IPS DF 6.9 (cell line): ENCODE data around the gene PSMG4.

Source experiments
- DNase-seq: peaks from one replicate; pipeline ENCODE4 v3.0.0-alpha.2; 2013; ENCODE audit warnings: low read depth, low spot score
- H3K27ac ChIP-seq: one replicate; pipeline ENCODE4 v1.5.1; 2013; ENCODE audit warnings: low read length, control low read depth
- H3K27me3 ChIP-seq: 2 replicates; pipeline ENCODE4 v1.6.1; 2013; ENCODE audit warnings: mild to moderate bottlenecking, low read length; ENCODE audit not compliant: control insufficient read depth, insufficient read depth
- H3K36me3 ChIP-seq: 2 replicates; pipeline ENCODE4 v1.6.1; 2013; ENCODE audit warnings: low read length; ENCODE audit not compliant: control insufficient read depth, insufficient read depth
- H3K4me1 ChIP-seq: 2 replicates; pipeline ENCODE4 v1.6.1; 2013; ENCODE audit warnings: low read length; ENCODE audit not compliant: control insufficient read depth, insufficient read depth
- H3K4me3 ChIP-seq: 2 replicates; pipeline ENCODE4 v1.5.1; 2013; ENCODE audit warnings: mild to moderate bottlenecking, low read length
- H3K9me3 ChIP-seq: 2 replicates; pipeline ENCODE4 v1.6.1; 2013; ENCODE audit warnings: low read length, inconsistent platforms; ENCODE audit not compliant: control insufficient read depth, insufficient read depth
- WGBS: extraction: QIAGEN DNeasy Blood & Tissue Kit; methylation state at CpG from one replicate; pipeline ENCODE4 v1.1.7; 2013; ENCODE audit warnings: mixed read lengths, missing lambda C conversion rate; ENCODE audit not compliant: insufficient read length, insufficient coverage; 5-methylcytosine and 5-hydroxymethylcytosine counted together

PSMG4 gene

DNA sequence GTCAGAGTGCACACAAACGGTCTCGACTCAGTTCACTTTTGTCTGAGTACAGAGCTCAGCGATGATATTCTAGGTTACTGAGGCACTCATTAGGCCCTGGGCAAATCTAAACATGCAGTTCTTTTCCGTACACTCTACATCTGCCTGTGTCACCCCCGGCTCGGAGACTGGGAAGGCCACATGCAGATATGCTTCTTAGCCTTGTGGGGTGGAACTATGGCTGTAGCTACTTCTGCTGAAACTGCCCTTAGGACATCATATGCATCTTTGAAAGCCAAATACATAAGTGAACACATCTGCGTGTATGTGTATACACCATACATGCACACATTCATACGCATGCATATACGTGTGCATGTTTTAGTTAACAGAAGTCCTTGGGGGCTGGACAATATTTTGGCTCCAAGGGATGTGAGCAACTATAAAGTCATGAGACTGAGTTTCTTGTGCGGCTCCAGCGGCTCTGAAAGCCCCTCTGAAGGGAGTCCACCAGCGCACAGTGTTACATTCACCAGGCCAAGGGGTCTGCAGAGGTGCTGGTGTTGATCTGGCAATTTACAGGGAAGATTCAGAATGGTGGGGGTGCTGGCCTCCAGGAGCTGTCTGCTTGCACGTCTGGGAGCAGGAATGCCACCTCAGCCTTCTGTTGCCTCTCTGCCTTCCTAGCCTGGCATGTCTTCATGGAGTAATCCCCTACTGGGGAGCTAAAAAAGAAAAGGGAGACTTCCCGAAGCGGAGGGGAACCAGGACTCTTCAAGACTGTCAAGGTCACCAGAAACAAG, 31.6 kb downstream of the PSMG4 start:
- no peak overlapping the region for H3K27ac ChIP-seq
- no CpG with 5 or more reads among the region's 15 CpGs for WGBS
- no peaks in the 10 kb centered on the region for H3K27me3 ChIP-seq
- no peaks in the 10 kb centered on the region for H3K9me3 ChIP-seq
- H3K4me3 ChIP-seq, result no peak overlapping the region
- DNase-seq, result no peak
- no peaks in the 10 kb centered on the region for H3K4me1 ChIP-seq
- peaks cover 13% of the 10 kb centered on the region for H3K36me3 ChIP-seq

DNA sequence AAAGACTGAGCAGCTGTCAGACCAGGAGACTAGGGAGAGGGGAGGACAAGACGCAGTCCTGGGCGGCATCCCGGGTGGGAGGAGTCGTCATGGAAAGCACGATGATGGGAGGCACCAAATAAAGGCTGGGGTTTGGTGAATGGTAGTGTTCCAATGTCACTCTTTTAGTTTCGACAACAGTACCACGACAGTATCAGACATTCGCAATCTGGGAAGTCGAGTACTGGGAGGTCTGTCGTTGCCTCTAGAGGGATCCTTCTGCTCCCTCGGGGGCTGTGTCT, 32.1 kb downstream of the PSMG4 start:
- H3K4me1 ChIP-seq, result no peaks in the 10 kb centered on the region
- H3K36me3 ChIP-seq, result peaks cover 13% of the 10 kb centered on the region
- DNase-seq, result no peak
- WGBS, result no CpG with 5 or more reads among the region's 11 CpGs
- no peaks in the 10 kb centered on the region for H3K27me3 ChIP-seq
- H3K4me3 ChIP-seq, result no peak overlapping the region
- no peak overlapping the region for H3K27ac ChIP-seq
- H3K9me3 ChIP-seq, result no peaks in the 10 kb centered on the region

DNA sequence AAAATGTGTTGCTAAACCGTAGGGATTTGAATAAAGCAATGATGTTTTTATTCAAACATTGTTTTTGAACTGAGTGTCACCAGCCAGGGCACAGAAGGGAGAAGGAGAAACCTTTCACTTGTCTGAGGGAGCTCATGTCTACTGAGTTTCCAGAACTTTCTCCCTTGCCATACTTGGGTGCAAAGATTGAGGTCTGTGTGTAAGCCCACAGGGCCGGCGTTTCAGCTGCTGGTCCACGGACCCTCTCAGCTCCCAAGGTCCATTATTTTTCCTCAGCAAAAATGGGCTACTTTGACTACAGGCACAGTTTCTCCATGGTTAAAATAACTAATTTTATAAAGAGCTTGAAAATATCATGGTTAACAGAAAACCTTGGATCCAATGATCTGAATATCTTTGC, 32.6 kb downstream of the PSMG4 start:
- Histone ChIP-seq H3K9me3 (no peaks in the 10 kb centered on the region), H3K4me1 (no peaks in the 10 kb centered on the region), H3K27ac (no peak overlapping the region), H3K36me3 (peaks cover 13% of the 10 kb centered on the region), H3K27me3 (no peaks in the 10 kb centered on the region), H3K4me3 (no peak overlapping the region)
- WGBS, result no CpG with 5 or more reads among the region's 4 CpGs
- no peak for DNase-seq

DNA sequence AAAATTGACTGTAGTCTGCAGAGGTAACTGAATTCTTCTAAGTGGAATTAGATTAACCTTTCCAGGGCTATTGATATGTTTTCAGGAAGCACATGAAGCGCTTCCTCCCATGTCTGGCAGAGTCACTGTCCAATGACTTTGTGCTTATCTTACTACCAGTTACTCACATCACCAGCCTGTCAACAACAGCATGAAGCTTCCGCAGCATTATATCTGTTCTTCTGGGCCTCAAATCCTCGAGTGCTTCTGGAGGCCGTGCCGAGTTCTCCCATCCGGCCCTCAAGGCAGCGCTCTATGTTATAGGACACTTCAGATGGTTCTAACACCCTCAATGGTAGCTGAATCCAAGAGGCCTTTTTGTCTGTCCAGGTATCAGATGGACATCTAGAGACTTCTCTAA, 33.2 kb downstream of the PSMG4 start:
- no peak for DNase-seq
- Histone ChIP-seq H3K9me3 (no peaks in the 10 kb centered on the region), H3K27ac (no peak overlapping the region), H3K4me3 (no peak overlapping the region), H3K27me3 (no peaks in the 10 kb centered on the region), H3K36me3 (peaks cover 9% of the 10 kb centered on the region; the same call in 1 of the 2 replicates), H3K4me1 (no peaks in the 10 kb centered on the region)
- WGBS, result no CpG with 5 or more reads among the region's 7 CpGs

DNA sequence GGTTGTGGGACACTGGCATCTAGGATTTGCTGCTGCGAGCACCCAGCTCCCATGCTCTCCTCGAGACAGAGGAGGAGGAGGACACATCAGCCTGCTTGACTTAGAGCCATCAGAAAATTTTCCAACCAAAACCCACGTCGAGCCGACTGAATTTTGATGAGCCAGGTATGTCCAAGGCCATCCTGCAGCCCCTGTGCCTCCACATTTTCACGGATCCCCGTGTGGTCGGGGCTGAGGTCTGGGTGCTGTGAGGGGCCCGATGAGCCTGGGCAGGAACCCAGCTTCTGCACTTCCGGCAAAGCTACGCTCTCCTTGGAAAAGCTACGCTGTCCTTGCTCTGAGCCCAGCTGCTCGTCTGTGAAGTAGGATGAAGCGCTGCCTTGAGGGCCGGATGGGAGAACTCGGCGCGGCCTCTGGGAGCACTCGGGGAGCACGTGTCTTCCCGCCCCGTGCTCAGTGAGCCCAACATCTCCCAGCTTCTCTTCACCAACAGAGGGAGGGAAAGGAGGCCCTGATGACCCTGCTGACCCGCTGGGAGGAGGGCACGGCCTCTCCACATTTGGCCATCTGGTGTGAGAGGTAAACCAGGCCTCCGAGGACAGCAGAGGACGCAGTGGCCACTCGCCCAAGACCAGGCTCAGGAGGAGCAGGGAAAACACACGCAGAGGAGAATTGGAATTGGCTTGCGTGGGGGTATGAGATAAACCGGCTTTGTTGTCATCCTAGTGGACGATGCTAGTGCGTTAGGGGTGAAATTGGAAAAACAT, 33.9 kb downstream of the PSMG4 start:
- H3K36me3 ChIP-seq, result peaks cover 9% of the 10 kb centered on the region
- H3K27me3 ChIP-seq, result no peaks in the 10 kb centered on the region
- no peak for DNase-seq
- WGBS, result no CpG with 5 or more reads among the region's 32 CpGs
- H3K27ac ChIP-seq, result no peak overlapping the region
- H3K4me1 ChIP-seq, result no peaks in the 10 kb centered on the region
- no peaks in the 10 kb centered on the region for H3K9me3 ChIP-seq
- H3K4me3 ChIP-seq, result no peak overlapping the region

DNA sequence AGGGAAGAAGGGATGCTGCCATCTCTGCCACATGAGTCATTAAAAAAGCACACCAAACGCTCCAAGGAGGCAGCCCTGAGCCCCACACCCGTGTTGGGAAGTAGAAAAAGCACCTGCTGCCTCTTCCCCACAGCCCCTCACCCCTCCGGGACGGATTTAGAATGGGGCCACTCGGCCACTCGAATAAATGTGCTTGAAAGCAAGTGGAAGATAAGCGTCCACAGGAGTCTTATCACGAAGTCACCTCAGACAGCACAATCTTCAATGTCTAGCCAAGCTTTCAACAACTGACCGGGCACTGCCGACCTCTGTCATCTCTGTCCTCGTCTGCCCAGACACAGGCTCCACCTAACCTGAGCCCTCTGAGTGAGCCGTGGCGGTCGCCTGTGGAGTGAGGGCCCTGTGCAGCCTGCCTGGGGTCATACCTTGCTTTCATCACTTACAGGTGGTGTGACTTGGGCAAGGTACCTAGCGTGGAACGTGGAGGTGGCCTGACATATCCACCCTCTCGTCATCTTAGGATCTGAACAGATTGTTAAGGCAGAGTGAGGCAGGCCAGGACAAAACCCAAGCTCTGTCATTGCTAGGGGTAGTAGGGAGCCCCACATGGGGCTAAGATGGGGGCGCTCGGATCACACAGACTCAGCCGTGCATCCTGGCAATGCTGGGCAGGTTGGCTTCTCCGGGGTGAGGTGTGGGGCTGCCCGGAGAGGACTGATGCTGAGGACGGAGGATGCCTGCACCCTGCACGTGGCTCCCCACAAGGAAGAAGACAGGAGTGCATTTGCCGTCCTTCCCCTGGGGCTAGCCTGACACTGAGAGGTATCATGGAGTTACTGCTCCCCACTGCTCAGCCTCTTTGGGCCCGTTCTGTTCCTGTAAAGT, 34.8 kb downstream of the PSMG4 start:
- H3K27ac ChIP-seq, result no peak overlapping the region
- DNase-seq, result no peak
- no peaks in the 10 kb centered on the region for H3K9me3 ChIP-seq
- H3K27me3 ChIP-seq, result no peaks in the 10 kb centered on the region
- WGBS, result no CpG with 5 or more reads among the region's 26 CpGs
- H3K4me3 ChIP-seq, result no peak overlapping the region
- no peaks in the 10 kb centered on the region for H3K4me1 ChIP-seq
- peaks cover 9% of the 10 kb centered on the region for H3K36me3 ChIP-seq

DNA sequence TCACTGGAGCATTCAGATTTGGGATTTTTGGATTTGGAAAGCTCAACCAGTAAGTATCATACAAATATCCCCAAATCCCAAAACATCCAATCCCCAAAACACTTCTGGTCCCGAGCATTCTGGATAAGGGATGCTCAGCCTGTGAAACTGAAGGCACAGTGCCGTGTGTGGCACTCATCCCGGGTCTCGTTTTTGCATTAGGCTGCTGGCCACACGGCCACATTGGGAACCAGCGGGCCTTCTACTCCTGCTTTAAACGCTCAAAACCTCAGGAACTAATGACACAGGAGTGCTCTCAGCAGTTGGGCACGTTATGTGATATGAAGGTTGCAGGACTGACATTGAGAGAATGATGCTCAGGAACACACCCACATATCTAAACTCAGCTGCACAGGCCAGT, 35.6 kb downstream of the PSMG4 start:
- Histone ChIP-seq H3K36me3 (peaks cover 4% of the 10 kb centered on the region), H3K27ac (no peak overlapping the region), H3K27me3 (no peaks in the 10 kb centered on the region), H3K4me3 (no peak overlapping the region), H3K9me3 (no peaks in the 10 kb centered on the region), H3K4me1 (no peaks in the 10 kb centered on the region)
- no CpG with 5 or more reads among the region's 8 CpGs for WGBS
- no peak for DNase-seq

DNA sequence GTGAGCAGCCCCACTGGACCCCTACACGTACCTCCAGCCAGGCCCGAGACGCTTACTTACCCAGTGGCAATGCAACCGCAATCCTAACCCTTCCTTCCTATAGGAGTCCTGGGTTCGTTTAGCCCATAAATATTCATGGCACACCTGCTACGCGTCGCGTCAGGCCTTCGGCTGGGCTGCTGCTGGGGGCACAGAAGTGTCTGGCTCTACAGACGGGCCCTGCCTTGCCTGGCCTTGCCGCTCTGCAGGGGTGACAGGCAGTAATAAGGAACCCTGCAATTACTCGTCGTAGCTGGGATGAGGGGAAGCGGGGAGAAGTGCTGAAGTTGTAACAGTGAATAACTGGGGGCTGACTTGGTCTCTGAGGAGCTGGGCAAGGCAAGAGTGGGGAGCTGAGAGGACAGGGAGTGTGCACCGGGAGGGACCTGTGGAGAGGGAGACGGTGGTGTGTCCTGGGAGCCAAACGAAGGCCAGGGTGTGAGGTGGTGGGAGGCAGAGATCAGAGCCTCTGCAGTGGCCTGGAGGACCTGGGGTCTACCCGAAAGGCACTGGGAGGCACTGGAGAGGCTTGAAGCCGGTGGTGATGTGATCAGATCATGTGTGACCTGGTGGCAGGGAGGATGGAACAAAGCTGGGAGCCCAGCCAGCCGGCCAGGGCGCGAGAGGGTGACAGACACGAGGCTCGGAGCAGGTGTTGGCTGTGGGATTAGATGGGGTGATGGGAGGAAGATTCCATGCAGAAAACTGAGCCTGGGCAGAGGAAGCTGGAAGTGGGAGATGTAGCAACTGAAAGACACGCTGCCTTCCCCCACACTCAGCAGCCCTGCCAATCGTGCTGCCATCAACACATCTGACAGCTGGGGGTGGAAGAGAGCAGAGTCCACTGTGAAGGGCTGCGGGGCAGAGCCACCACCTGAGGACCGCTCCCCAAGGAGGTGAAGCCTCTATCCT, 36.4 kb downstream of the PSMG4 start:
- Histone ChIP-seq H3K36me3 (peaks cover 2% of the 10 kb centered on the region), H3K27me3 (no peaks in the 10 kb centered on the region), H3K27ac (no peak overlapping the region), H3K4me1 (no peaks in the 10 kb centered on the region), H3K9me3 (no peaks in the 10 kb centered on the region), H3K4me3 (no peak overlapping the region)
- WGBS, result no CpG with 5 or more reads among the region's 29 CpGs
- DNase-seq, result no peak

DNA sequence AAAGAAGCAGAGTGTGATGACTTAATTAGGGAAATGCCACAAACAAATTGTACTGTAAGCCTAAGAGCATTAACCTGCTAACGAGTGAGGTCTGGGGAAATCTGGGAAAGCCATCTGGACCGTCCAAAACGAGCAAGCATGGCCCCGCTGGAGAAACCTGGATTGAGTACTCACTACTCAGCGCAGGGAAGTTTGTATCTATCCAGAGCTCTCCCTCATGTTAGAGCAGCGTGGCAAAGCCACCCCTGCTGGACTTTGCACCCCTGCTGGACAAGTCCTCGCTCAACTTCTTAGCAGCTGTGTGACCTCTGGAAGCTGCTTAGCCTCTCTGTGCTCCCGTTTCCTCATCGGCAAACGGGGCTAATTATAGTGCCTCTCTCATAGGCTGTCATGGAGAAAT, 37.3 kb downstream of the PSMG4 start:
- no CpG with 5 or more reads among the region's 10 CpGs for WGBS
- no peak for DNase-seq
- no peak overlapping the region for H3K4me3 ChIP-seq
- no peaks in the 10 kb centered on the region for H3K27me3 ChIP-seq
- no peaks in the 10 kb centered on the region for H3K4me1 ChIP-seq
- H3K27ac ChIP-seq, result no peak overlapping the region
- H3K36me3 ChIP-seq, result peaks cover 2% of the 10 kb centered on the region
- H3K9me3 ChIP-seq, result no peaks in the 10 kb centered on the region
